ENCODE measurements around the gene SLBP.

SLBP gene

DNA sequence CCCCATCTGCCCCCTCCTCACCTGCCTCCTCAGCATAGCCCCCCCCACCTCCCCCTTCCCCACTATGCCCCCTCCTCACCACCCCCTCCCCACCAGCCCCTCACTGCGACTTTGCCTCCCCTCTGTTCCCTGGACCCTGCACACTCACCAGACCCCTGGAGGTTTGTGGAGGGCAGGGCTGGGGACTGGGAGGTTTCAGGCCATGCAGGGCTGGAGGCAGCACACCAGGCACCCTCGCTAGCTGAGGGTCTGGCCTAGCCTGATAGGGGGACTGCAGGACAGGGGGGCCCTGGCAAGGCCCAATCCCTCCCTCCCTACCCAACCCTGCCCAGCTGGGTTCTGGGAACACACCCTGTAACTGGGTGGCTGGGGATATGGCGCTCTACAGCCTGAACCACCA is 37.3 kb upstream of the SLBP start:
- no peak for DNase-seq (ENCODE audit: low read depth in 2 of 2)

DNA sequence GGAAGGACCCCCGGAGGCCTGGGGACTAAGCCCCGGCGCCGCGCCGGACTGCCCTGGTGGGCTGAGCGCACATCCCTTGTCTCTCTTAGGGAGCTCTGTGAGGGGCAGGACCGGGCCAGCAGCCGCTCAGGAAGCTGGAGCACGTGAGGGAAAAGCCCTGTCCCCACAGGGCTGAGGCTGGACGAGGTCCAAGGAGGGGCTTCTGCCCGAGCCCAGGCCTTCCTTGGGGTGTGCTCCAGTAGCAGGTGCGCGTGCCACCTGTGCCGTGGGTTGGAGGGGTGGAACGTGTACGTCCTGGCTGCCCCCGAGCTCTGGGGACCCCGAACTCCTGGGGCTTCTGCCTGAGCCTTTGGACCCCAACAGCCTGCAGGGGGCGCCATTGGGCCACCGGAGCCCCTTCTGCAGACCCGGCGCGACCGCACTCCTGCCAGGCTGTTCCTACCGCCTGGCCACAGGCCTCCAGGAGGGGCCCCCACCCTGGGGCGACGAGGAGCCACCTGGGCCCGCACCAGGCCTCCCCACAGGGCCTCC is 36.4 kb upstream of the SLBP start:
- peak; percentile 45 to 50 for DNase-seq (ENCODE audit: low read depth in 2 of 2)

DNA sequence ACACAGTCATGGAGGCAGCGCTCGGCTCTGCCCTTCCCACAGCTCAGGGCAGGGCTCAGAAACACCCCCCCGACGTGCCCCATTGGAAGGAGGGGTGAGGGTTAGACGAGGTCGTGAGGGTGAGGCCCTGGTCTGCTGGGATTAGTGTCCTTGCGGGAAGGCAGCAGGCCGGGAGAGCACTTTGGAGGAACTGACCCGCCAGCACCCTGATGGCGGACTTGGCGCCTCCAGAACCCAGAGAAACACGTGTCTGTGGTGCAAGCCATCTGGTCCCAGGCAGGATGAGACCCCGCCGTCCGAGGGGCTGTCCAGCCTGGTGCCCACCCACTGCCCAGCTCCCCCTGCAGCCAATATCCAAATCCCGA is 35.5 kb upstream of the SLBP start:
- DNase-seq (ENCODE audit: low read depth in 2 of 2): no peak

DNA sequence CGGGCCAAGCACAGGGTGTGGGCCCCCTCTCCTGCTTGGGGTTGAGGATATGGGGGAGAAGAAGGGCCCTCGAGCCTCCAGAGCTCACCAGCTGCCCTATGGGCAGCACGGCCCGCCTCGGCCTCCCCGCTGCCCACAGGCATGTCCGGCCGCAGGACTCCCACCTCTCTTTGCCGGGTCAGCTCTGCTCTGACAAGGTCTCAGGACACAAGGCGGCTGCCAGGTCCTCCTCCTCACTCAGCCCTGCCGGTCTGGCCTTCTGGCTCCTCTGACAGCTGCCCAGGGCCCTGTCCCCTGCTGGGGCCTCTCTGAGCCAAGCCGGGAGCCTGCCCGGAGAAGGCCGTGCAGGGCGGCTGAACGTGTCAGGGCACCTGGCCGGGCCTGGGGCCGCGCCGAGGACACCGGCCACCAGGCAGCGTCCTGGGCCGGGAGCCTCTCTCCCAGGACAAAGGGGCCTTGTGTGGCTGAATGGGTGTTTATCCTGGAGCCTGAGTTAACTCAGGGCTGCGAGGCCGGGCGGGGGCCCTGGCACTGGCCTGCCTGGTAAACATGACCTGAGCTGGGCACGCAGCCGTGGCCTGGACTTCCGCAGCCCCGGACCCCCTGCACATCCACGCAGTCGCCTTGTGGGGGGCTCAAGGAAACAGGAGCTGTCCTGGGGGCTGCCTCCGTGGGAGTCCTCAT is 34.9 kb upstream of the SLBP start:
- no peak for DNase-seq (ENCODE audit: low read depth in 2 of 2)

DNA sequence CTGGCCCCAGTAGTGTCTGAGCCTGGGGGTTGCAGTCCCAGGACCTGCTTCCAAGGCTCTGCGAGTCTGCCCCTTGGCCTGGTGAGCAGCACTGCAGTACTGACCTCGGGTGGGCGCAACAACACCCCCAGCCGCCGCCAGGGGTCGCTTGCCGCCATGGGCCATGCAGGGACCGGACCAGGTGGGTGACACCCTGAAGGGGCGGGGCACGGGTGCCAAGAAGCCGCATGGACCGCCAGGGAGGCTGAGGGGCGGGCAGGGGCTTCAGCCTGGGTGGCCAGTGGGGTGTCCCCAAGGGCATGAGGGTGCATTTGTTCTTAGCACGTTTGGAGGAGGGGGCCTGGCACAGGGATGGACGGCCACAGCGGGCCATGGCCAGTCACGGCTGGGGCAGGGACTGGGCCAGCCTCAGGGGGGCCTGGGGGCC is 34.2 kb upstream of the SLBP start:
- DNase-seq (ENCODE audit: low read depth in 2 of 2): peak; percentile 44 to 57

DNA sequence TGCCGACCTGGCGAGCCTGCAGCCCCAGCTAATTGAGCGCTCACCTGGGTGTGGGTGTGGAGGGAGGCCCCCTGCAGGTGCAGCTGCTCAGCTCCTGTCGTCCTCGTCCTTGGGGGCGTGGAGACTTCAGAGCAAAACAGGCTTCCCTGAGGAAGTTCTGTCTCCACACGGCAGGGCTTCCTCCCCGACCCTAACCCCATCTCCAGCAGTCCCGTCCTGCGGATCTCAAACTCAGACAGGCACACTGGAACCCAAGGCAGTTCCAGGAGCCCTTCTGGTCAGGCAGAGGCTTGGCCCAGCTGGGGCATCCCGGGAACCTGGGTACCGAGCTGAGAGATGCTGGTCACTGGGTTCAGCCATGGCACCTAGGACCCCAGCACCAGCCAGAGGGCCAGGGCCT is 33.6 kb upstream of the SLBP start:
- DNase-seq (ENCODE audit: low read depth in 2 of 2): no peak

DNA sequence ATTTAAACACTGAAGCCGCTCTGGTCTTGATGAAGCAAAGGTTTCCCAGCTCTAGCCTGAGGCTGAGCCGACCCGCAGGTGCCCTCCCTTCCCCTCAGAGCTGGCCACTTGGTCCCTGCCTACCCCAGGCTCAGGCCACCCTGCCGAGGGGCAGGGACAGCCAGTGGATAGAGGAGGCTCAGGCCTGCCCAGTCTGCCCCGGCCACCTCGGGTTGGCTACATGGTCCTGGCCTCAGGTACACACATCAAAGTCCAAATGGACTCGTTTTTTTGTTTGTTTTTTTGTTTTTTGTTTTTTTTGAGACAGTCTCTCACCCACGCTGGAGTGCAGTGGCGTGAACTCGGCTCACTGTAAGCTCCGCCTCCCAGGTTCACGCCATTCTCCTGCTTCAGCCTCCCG is 33.0 kb upstream of the SLBP start:
- DNase-seq (ENCODE audit: low read depth in 2 of 2): no peak

DNA sequence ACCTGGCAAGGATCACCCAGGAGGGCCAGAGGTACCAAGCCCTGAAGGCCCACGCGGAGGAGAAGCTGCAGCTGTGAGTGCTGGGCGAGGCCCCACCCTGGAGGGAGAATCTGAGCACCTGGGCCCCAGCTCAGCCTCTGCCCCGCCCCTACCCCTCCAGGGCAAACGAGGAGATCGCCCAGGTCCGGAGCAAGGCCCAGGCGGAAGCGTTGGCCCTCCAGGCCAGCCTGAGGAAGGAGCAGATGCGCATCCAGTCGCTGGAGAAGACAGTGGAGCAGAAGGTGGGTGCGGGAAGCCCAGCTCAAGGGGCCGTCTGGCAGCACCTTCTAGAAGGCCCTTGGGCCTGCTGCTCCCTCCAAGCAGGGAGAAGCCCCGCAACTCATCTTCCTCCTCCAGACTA is 32.4 kb upstream of the SLBP start:
- DNase-seq (ENCODE audit: low read depth in 2 of 2): no peak

DNA sequence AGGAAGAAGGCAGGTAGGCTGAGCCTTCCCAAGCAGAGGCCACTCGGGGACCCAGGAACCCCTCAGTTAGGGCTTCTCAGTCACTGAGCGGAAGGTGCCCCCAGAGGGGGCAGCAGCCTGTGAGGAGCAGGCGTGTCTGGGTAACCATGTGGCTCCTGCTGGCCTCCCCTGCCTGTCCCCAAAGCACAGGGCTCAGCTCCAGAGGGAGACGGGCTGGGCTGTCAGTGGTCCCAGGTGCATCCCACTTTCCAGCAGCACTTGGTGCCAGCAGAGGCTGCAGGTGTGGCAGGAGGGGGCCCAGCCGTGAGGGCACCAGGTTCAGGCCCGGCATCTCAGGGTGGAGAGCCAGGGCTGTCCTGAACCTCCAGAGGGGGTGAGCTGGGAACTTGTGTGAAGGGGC is 31.9 kb upstream of the SLBP start:
- DNase-seq (ENCODE audit: low read depth in 2 of 2): no peak

DNA sequence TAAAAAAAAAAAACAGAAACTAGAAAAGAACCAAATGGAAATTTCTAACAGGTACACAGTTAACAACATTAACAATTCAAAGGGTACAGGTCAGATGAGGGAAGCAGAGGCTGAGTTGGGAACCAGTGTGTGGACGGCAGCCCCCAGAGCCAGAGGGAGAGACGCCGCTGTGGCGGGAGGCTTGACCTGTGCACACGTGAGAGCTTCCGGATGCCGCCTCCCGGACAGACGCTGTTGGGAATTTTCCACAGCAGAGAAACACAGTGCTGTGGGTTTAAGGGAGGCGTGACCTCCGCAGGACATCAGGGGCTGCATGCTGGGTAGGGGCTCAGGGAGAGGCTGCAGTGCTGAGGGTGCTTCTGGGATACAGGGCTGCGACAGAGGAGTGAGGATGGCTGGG is 31.4 kb upstream of the SLBP start:
- DNase-seq (ENCODE audit: low read depth in 2 of 2): no peak

DNA sequence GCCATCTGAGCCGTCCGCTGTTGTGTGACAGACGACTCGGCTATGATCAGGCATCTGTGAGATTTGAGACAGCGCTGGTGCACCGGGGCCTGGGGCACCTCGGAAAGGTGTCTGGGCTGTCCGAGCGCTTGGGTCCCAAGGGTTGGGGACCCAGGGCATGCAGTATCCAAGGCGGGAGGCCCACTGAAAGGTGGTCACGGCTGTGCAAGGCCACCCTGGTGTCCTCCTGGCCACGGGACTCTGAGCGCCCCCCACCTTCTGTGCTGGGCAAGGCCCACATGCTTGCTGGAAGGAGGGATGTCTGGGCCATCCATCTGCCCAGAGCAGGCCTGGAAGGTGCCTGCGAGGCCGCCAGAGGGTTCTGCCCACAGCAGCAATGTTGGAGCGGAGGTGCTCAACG is 29.1 kb upstream of the SLBP start:
- no peak for DNase-seq (ENCODE audit: low read depth in 2 of 2)

DNA sequence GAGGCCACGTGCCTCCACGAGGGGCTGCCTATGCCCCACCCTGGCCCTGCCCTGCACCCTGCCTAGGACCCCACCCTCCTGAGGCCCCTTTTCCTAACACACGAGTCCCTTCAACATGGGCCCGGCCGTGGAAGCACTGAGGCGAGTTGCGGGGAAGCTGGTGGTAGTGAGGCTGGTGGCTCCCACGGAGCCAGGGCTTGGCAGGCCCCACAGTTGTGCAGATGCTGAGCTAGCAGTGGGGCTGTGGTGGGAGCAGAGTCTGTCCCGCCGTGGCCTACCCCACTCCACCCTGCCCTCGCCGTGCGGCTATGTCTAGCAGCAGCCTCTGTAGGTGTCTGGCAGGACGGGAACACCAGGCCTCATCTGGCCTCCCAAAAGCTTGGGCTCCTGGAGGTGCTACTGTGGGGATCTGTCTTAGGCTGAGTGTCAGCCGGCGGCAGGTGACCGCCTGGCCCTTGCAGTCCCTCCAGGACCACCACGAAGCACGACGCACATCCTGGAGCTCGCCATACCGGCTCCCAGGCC is 28.0 kb upstream of the SLBP start:
- DNase-seq (ENCODE audit: low read depth in 2 of 2): no peak

DNA sequence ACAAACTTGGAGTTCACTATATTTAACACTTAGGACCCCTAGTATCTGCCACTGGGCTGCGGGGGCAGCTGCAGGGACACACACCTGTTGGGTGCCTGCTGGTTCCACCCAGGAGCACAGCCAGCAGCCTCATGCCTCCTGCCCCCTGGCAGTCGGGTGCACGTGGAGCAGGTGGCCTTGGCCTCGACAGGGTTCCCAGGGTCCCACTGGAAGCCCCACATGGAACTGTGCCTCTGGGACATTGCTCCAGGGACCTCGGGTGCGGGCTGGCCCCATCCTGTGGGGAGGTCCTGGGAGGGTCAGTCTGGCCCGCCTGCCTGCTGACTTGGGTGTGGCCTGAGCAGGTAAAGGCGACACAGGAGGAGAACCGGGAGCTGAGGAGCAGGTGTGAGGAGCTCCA is 27.2 kb upstream of the SLBP start:
- DNase-seq (ENCODE audit: low read depth in 2 of 2): no peak

DNA sequence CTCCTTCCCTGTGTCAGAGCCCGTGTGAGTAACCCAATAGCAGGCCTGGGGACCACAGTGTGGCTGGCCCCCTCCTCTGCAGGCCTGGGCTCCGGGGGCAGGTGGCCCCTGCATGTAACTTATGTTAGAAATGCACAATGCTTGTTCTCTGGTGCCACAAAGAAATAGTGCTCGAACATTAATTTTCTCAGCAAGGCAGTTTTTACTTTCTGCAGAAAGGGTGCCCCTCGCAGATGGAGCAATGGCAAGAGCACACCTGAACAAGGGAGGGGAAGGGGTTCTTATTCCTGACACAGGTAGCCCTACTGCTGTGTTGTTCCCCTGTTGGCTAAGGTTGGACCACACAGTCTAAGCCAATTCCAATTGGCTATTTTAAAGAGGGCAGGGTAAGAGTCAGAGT is 26.3 kb upstream of the SLBP start:
- no peak for DNase-seq (ENCODE audit: low read depth in 2 of 2)

DNA sequence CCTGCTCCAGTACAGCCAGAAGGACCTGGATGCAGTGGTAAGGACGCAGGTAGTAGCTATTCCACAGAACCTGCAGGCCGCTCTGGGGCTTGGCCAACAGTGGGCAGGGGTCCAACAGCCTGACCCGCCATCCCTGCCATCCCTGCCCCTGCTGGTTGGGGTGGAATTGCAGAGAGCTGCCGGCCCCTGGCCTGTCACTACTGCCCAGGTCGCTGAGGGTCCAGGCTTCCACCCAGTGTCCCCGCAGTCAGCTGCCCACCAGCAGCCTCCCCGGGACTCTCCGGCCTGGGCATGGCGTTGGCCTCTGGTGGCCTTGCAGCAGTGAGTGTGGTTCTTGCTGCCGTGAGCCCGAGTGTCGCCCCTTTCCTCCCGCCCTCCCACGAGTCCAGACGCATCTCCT is 25.5 kb upstream of the SLBP start:
- DNase-seq (ENCODE audit: low read depth in 2 of 2): no peak

DNA sequence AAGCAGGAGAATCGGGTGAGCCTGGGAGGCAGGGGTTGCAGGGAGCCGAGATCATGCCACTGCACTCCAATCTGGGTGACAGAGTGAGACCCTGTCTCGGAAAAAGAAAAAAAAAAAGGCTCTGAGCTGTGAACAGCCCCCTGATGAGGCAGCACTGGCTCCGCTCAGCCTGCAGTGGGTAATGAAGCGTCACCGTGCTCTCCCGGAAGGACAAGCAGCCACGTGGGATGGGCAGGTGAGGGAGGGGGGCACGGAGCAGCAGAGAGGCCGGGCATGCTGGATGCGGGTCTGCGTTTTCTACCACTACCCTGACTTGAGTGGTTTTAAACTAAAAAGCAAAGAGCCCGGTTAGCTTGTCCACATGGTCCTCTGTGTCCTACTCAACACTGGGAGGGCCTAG is 24.7 kb upstream of the SLBP start:
- no peak for DNase-seq (ENCODE audit: low read depth in 2 of 2)

DNA sequence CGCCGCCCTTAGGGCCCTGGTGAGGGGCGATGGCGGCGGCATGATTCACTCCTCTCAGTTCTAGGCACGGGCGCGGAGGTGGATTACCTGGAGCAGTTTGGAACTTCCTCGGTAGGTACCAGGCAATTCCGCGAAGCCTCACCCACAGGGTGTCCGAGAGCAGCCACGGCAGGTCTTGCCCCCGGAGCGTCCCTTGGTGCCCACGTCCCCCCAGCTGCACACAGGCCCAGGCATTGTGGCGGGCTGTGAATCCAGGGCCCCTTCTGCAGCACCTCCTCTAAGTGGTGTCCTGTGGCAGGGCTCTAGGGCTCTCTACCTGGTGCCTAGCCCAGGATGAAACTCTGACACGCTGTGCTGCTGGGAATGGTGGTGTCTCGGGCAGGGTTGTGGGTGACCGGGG is 23.1 kb upstream of the SLBP start:
- DNase-seq (ENCODE audit: low read depth in 2 of 2): no peak

DNA sequence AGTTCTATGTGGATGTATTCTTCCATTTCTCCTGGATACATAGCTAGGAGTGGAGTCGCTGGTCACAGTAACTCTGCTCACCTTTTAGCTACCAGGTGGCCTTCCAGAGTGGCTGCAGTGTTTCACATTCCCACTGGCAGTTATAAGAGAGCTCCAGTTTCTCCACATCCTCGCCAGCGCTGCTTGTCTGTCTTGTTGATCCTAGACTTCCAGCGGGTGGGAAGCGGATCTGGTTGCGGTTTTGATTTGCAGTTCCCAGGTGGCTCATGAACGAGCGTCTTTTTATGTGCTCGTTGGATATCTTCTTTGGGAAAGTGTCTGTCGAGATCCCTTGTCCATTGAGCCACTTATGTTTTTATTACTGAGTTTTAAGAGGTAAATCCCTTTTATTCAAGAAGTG is 20.8 kb upstream of the SLBP start:
- DNase-seq (ENCODE audit: low read depth in 2 of 2): no peak

DNA sequence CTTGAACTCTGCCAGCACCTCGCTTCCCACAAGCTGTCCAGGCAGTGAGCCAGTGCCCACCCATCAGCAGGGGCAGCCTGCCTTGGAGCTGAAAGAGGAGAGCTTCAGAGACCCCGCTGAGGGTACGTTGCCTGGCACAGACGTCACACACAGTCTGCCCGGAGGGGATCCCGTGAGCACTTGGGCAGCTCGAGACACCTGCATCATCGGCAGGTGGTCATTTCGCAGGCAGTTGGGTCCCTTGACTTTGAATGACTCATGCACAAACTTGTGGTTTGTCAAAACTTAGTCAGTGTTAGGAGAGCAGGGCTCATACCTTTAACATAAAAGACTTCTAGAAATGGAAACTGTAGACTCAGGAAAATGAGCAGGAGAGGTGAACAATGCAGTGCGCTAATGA is 19.1 kb upstream of the SLBP start:
- DNase-seq (ENCODE audit: low read depth in 2 of 2): no peak

DNA sequence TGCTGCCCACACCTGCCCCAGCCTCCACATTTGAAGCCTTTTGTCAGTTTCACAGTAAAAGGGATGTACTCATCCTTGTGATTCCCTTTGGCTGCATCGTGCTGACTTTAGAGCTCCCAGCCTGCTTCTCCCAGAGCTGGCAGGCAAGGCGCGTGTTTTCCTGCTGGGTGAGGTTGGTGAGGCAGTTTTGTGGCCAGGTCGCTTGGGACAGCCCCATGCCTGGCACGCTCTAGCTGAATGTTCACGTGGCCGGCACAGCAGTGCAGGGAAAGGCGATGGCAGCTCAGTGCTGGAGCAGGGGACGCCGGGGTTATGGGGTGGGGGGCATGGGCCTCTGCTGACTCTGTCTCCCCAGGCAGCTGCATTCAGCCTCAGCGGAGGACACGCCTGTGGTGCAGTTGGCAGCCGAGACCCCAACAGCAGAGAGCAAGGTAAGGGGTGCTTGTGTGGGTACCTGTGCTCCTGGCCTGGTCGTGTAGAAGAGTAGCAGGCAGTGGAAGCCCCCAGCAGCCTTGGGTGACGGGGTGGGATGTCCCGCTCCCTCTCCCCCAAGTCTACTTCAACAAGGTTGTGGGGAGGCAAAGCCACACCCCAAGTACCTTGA is 18.5 kb upstream of the SLBP start:
- no peak for DNase-seq (ENCODE audit: low read depth in 2 of 2)

DNA sequence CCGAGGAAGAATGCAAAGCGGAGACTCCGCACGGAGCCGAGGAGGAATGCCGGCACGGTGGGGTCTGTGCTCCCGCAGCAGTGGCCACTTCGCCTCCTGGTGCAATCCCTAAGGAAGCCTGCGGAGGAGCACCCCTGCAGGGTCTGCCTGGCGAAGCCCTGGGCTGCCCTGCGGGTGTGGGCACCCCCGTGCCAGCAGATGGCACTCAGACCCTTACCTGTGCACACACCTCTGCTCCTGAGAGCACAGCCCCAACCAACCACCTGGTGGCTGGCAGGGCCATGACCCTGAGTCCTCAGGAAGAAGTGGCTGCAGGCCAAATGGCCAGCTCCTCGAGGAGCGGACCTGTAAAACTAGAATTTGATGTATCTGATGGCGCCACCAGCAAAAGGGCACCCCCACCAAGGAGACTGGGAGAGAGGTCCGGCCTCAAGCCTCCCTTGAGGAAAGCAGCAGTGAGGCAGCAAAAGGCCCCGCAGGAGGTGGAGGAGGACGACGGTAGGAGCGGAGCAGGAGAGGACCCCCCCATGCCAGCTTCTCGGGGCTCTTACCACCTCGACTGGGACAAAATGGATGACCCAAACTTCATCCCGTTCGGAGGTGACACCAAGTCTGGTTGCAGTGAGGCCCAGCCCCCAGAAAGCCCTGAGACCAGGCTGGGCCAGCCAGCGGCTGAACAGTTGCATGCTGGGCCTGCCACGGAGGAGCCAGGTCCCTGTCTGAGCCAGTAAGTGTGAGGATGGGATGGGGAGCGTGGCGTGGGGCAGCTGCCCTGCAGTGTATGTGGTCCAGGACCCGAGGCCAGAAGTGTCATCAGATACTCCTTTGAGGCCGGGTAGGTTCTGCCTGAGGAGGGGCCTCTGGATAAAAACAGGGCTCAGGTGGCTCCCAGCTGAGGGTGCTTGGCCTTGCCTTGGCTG is 16.2 kb upstream of the SLBP start:
- no peak for DNase-seq (ENCODE audit: low read depth in 2 of 2)
